Liver (tissue), 3 donors: ENCODE results near the gene SPECC1.

Source experiments
- GABPA ChIP-seq, 2 donors: IDR thresholded peaks in 1 of 2; conservative IDR thresholded peaks in 1 of 2; 2 replicates each; pipeline ENCODE4 v1.6.1; 2016; ENCODE audit warnings: antibody characterized with exemption in 2 of 2, mild to moderate bottlenecking in 1 of 2, moderate library complexity in 1 of 2
- YY1 ChIP-seq: IDR thresholded peaks from 2 replicates; pipeline ENCODE4 v1.6.1; 2016; ENCODE audit warnings: antibody characterized with exemption, mild to moderate bottlenecking
- TF ChIP-seq, protein P1 (sequence below): fragments of 150-350 bp; IDR thresholded peaks from 2 replicates; pipeline ENCODE4 v1.5.1; 2017; ENCODE audit warnings: improper control_type of control experiment, low read depth, low read length; ENCODE audit not compliant: missing input control
- TF ChIP-seq, protein P2 (sequence below): IDR thresholded peaks from 2 replicates; pipeline ENCODE4 v1.6.1; 2016; ENCODE audit warnings: antibody characterized with exemption, mild to moderate bottlenecking
- donor health status: healthy.
- donor health status: healthy.

- TF ChIP-seq, protein P1, sequence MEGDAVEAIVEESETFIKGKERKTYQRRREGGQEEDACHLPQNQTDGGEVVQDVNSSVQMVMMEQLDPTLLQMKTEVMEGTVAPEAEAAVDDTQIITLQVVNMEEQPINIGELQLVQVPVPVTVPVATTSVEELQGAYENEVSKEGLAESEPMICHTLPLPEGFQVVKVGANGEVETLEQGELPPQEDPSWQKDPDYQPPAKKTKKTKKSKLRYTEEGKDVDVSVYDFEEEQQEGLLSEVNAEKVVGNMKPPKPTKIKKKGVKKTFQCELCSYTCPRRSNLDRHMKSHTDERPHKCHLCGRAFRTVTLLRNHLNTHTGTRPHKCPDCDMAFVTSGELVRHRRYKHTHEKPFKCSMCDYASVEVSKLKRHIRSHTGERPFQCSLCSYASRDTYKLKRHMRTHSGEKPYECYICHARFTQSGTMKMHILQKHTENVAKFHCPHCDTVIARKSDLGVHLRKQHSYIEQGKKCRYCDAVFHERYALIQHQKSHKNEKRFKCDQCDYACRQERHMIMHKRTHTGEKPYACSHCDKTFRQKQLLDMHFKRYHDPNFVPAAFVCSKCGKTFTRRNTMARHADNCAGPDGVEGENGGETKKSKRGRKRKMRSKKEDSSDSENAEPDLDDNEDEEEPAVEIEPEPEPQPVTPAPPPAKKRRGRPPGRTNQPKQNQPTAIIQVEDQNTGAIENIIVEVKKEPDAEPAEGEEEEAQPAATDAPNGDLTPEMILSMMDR: no peak
- no peak for TF ChIP-seq GABPA (IDR thresholded peaks at IDR 0.05 in 1 of 2, conservative IDR thresholded peaks at IDR 0.05 in 1 of 2)
- TF ChIP-seq YY1: no peak
- TF ChIP-seq, protein P2, sequence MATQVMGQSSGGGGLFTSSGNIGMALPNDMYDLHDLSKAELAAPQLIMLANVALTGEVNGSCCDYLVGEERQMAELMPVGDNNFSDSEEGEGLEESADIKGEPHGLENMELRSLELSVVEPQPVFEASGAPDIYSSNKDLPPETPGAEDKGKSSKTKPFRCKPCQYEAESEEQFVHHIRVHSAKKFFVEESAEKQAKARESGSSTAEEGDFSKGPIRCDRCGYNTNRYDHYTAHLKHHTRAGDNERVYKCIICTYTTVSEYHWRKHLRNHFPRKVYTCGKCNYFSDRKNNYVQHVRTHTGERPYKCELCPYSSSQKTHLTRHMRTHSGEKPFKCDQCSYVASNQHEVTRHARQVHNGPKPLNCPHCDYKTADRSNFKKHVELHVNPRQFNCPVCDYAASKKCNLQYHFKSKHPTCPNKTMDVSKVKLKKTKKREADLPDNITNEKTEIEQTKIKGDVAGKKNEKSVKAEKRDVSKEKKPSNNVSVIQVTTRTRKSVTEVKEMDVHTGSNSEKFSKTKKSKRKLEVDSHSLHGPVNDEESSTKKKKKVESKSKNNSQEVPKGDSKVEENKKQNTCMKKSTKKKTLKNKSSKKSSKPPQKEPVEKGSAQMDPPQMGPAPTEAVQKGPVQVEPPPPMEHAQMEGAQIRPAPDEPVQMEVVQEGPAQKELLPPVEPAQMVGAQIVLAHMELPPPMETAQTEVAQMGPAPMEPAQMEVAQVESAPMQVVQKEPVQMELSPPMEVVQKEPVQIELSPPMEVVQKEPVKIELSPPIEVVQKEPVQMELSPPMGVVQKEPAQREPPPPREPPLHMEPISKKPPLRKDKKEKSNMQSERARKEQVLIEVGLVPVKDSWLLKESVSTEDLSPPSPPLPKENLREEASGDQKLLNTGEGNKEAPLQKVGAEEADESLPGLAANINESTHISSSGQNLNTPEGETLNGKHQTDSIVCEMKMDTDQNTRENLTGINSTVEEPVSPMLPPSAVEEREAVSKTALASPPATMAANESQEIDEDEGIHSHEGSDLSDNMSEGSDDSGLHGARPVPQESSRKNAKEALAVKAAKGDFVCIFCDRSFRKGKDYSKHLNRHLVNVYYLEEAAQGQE: no peak
Observed at GRCh38 chr17:20043021-20043420, 33.9 kb downstream of the SPECC1 start.
